ENCODE measurements around the gene ICAM5. TPM values are rescaled to one million over a fixed set of nuclear protein-coding genes. Genes with fewer than 3 reads are reported as not detected.
"Not testable (repeated sequence)": the region's sequence is repeated elsewhere in the genome, so short reads cannot be mapped to it uniquely, and the experiment has no call there.

ICAM5 gene
- total RNA-seq, 1 donor from 2014 or later: 8.3 TPM

DNA sequence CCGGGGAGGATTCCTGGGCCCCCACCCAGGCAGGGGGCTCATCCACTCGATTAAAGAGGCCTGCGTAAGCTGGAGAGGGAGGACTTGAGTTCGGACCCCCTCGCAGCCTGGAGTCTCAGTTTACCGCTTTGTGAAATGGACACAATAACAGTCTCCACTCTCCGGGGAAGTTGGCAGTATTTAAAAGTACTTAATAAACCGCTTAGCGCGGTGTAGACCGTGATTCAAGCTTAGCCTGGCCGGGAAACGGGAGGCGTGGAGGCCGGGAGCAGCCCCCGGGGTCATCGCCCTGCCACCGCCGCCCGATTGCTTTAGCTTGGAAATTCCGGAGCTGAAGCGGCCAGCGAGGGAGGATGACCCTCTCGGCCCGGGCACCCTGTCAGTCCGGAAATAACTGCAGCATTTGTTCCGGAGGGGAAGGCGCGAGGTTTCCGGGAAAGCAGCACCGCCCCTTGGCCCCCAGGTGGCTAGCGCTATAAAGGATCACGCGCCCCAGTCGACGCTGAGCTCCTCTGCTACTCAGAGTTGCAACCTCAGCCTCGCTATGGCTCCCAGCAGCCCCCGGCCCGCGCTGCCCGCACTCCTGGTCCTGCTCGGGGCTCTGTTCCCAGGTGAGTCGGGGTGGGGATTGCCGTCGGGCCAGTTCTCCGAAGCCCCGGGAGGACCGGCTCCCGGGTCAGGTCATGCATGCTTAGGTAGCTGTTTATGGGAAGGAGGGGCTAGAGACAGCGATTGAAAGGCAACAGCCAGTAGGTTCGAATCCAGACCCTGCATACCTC is 18.9 kb upstream of the ICAM5 start, which contains the start of gene ICAM1:
ICAM1 (plus strand) TSS at position 505 of the 779 bp plus-strand sequence; CDS start at position 545, 40 bp downstream.
- DNase-seq (ENCODE audit: low read depth): peak; percentile 33

DNA sequence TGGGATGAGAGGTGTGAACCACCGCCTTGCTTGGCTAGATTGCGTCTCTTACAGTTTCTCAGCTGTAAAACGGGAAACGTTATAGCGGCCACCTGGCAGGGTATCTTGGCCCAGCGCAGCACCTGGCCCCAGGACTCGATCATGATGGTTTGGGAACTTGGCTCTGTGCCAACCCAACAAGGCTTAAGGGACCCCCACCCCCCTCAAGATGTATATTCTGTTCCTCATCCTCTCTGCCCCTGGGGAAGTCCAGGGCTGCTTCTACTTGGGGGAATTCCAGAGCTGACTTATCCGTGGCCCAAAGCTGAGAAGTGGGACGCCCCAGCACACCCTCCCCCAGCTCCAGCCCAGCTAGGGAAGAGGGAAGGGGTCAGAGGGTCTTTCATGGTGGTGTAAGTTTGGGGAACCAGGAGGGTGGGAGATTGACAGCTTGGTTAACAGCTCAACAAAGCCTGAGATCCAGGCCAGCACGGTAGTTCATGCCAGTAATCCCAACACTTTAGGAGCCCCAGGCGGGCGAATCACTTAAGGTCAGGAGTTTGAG is 18.1 kb upstream of the ICAM5 start:
- no peak for DNase-seq (ENCODE audit: low read depth)

DNA sequence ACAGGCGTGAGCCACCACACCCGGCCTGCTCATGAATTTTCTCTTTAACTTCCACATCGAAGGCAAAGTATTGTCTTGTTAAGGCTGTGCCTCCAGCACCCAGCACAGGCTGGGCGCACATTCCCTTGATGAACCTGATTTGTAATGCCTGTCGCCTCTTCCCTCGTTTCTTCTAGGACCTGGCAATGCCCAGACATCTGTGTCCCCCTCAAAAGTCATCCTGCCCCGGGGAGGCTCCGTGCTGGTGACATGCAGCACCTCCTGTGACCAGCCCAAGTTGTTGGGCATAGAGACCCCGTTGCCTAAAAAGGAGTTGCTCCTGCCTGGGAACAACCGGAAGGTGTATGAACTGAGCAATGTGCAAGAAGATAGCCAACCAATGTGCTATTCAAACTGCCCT is 15.2 kb upstream of the ICAM5 start:
- no peak for DNase-seq (ENCODE audit: low read depth)

DNA sequence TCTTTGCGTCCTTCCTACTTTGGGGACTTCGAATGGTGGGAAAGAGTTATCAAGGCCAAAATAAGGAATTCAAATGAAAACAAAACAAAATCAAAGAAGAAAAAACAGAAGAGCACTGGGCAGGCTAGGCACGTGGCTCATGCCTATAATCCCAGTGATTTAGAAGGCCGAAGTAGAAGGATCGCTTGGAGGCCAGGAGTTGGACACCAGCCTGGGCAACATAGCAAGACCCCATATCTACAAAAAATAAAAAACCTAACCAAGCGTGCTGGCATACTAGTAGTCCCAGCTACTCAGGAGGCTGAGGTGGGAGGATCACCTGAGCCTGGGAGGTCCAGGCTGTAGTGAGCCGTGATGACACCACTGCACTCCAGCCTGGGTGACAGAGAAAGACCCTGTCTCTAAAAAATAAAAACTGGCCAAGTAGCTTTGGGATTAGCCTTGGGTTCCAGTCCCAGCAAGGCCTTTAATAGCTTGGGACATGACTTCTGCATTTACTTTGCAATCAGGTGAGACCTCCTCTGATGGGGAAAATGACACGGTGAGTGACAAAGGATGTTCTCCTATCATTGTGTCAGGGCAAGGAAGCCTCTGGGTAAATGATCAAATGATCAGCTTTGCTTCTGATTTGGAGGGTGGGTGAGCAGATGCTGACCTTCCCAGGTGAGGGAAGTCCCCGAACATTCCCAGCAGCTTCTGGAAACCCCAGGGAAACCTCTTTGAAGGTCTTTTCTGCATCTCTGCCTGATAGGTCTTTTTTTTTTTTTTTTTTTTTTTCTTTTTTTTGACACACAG is 11.8 kb upstream of the ICAM5 start:
- no peak for DNase-seq (ENCODE audit: low read depth)

DNA sequence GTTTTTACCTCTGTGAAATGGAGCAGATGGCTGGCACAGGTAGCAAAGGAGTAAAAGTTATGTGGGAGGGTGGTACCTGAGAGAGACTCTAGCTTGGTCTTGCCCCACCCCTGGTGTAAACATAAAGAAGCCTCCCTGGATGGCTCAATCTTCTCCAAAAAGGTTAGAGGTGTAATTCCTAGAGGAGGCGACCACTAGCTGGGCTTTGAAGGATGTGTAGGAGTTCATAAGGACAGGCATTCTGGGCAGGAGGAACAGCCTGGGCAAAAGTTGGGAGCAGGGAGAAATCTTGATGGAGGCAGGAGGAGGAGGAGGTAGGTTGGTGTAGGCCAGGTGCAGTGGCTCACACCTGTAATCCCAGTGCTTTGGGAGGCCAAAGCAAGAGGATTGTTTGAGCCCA is 10.8 kb upstream of the ICAM5 start:
- DNase-seq (ENCODE audit: low read depth): no peak

DNA sequence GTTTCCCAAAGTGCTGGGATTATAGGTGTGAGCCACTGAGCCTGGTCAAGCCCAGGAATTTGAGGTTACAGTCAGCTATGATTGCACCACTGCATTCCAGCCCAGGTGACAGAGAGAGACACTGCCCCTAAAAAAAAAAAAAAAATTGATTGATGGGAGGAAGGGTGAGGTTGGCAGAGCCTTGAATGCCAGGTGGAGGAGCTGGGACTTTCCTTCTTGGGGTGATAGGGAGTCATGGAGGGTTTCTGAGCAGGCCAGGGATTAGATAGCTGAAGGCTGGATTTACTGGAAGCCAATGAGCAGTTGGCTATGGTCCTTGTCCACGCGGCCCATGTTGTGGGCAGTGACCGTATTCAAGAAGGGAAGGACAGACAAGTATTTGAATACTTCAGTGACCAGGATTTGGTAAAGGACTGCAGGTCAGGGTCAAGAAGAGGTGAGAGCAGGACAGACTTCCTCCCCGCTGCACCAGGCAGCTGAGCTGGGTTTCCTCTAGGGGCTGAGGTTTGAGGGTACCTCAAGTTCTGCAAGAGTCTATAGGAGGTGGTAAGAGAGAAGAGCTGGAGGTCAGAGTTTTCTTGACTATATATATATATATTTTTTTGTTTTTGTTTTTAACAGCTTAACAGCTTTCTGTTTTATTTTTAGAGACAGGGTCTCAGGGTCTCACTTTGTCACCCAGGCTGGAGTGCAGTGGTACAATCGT is 9.9 kb upstream of the ICAM5 start:
- DNase-seq (ENCODE audit: low read depth): no peak

DNA sequence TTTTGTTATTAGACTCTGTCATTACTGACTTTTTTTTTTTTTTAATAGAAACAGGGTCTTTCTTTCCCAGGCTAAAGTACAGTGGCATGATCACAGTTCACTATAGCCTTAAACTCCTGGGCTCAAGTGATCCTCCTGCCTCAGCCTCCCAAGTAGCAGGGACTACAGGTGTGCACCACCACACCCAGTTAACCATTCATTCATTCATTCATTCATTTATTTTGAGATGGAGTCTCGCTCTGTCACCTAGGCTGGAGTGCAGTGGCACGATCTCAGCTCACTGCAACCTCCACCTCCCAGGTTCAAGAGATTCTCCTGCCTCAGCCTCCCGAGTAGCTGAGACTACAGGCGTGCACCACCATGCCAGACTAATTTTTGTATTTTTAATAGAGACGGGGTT is 7.7 kb upstream of the ICAM5 start:
- DNase-seq (ENCODE audit: low read depth): not testable (repeated sequence)

DNA sequence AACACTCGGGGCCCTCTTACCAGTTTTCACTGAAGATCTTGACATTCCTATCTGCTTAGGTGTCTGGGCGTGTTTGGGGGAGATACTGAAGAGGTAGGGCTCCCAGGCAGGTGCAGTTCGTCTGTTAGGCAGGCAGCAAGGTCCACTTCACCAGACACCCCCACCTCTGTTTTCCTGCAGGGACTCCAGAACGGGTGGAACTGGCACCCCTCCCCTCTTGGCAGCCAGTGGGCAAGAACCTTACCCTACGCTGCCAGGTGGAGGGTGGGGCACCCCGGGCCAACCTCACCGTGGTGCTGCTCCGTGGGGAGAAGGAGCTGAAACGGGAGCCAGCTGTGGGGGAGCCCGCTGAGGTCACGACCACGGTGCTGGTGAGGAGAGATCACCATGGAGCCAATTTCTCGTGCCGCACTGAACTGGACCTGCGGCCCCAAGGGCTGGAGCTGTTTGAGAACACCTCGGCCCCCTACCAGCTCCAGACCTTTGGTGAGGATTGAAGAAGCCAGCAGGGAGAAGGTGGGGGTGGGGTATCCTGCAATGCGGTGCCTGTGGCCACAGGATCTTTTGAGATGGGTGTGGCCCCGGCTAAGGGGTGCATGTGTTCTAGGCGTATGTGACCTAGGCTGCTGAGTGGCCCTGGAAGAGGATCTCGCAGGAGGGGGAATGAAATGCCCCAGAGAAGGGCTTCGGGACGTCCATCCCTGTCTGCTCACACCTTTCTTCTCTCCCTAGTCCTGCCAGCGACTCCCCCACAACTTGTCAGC is 6.3 kb upstream of the ICAM5 start:
- no peak for DNase-seq (ENCODE audit: low read depth)

DNA sequence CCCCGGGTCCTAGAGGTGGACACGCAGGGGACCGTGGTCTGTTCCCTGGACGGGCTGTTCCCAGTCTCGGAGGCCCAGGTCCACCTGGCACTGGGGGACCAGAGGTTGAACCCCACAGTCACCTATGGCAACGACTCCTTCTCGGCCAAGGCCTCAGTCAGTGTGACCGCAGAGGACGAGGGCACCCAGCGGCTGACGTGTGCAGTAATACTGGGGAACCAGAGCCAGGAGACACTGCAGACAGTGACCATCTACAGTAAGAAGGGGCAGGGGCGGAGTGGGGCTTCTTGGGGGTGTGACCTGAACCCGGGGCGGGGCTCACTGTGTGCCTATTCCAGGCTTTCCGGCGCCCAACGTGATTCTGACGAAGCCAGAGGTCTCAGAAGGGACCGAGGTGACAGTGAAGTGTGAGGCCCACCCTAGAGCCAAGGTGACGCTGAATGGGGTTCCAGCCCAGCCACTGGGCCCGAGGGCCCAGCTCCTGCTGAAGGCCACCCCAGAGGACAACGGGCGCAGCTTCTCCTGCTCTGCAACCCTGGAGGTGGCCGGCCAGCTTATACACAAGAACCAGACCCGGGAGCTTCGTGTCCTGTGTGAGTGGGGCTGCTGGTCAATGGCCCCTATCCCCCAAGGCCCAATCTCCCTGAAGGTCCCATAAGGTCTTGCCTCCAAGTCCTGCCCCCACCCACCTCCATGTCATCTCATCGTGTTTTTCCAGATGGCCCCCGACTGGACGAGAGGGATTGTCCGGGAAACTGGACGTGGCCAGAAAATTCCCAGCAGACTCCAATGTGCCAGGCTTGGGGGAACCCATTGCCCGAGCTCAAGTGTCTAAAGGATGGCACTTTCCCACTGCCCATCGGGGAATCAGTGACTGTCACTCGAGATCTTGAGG is 5.4 kb upstream of the ICAM5 start:
- DNase-seq (ENCODE audit: low read depth): no peak

DNA sequence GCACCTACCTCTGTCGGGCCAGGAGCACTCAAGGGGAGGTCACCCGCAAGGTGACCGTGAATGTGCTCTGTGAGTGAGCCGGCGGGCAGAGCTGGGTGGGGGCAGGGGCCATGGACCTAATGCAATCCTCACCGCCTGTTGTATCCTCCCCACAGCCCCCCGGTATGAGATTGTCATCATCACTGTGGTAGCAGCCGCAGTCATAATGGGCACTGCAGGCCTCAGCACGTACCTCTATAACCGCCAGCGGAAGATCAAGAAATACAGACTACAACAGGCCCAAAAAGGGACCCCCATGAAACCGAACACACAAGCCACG is 4.8 kb upstream of the ICAM5 start:
- DNase-seq (ENCODE audit: low read depth): no peak

DNA sequence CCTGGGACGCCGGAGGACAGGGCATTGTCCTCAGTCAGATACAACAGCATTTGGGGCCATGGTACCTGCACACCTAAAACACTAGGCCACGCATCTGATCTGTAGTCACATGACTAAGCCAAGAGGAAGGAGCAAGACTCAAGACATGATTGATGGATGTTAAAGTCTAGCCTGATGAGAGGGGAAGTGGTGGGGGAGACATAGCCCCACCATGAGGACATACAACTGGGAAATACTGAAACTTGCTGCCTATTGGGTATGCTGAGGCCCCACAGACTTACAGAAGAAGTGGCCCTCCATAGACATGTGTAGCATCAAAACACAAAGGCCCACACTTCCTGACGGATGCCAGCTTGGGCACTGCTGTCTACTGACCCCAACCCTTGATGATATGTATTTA is 4.4 kb upstream of the ICAM5 start:
- DNase-seq (ENCODE audit: low read depth): no peak

DNA sequence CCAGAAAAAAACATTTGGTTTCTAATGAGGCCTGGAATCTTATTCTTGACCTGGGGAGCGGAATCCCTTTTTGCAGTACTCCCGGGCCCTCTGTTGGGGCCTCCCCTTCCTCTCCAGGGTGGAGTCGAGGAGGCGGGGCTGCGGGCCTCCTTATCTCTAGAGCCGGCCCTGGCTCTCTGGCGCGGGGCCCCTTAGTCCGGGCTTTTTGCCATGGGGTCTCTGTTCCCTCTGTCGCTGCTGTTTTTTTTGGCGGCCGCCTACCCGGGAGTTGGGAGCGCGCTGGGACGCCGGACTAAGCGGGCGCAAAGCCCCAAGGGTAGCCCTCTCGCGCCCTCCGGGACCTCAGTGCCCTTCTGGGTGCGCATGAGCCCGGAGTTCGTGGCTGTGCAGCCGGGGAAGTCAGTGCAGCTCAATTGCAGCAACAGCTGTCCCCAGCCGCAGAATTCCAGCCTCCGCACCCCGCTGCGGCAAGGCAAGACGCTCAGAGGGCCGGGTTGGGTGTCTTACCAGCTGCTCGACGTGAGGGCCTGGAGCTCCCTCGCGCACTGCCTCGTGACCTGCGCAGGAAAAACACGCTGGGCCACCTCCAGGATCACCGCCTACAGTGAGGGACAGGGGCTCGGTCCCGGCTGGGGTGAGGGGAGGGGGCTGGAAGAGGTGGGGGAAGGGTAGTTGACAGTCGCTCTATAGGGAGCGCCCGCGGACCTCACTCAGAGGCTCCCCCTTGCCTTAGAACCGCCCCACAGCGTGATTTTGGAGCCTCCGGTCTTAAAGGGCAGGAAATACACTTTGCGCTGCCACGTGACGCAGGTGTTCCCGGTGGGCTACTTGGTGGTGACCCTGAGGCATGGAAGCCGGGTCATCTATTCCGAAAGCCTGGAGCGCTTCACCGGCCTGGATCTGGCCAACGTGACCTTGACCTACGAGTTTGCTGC is 2.7 kb upstream of the ICAM5 start, which contains the start of gene ICAM4:
ICAM4 (plus strand) TSS at position 153 of the 935 bp plus-strand sequence; CDS start at position 211, 58 bp downstream.
- peak; percentile 79 for DNase-seq (ENCODE audit: low read depth)

DNA sequence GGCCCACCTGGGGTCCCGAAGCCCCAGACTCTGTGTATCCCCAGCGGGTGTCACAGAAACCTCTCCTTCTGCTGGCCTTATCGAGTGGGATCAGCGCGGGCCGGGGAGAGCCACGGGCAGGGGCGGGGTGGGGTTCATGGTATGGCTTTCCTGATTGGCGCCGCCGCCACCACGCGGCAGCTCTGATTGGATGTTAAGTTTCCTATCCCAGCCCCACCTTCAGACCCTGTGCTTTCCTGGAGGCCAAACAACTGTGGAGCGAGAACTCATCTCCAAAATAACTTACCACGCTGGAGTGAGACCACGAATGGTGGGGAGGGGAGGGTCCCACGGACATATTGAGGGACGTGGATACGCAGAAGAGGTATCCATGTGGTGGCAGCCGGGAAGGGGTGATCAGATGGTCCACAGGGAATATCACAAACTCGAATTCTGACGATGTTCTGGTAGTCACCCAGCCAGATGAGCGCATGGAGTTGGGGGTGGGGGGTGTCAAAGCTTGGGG is 1.0 kb upstream of the ICAM5 start:
- DNase-seq (ENCODE audit: low read depth): no peak

DNA sequence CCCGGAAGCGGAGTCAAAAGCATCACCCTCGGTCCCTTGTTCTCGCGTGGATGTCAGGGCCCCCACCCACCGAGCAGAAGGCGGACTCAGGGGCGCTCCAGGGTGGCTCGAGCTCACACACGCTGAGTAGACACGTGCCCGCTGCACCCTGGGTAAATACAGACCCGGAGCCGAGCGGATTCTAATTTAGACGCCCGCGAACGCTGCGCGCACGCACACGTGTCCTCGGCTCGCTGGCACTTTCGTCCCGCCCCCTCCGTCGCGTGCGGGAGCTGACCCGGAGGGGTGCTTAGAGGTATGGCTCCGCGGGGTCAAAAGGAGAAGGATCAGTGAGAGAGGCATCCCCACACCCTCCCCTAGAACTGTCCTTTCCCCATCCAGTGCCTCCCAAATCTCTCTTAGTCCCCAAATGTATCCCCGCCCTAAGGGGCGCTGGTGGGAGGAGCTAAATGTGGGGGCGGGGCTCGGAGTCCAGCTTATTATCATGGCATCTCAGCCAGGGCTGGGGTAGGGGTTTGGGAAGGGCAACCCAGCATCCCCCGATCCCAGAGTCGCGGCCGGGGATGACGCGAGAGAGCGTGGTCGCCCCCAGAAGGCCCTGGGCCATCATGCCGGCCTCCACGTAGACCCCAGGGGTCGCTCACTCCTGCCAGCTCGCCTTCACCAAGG is 451 bp upstream of the ICAM5 start:
- DNase-seq (ENCODE audit: low read depth): no peak

DNA sequence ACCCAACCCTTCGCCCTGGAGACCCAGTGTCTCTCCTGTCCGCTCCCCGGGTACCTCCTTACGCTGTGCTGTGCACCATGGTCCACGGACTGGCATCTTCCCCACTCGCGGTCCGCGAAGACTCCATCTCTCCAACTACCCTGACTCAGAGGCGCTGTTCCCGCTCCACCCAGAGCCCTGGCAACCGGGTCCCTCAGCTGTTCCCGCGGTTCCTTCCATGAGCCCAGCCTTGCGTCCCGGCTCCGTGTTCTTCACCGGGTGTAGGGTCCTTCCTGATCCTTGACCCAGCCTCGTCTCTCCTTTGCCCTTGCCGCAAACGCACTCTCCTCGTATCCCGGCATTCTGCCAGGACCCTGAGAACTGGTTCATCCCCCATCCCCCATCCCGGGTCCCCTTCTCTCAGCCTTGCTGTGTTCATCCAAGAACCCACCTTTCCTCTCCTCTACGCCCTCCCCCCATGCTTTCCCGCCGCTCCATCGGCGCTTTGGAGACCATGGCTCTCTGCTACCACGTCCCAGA is 664 bp downstream of the ICAM5 start:
- DNase-seq (ENCODE audit: low read depth): peak; percentile 36

DNA sequence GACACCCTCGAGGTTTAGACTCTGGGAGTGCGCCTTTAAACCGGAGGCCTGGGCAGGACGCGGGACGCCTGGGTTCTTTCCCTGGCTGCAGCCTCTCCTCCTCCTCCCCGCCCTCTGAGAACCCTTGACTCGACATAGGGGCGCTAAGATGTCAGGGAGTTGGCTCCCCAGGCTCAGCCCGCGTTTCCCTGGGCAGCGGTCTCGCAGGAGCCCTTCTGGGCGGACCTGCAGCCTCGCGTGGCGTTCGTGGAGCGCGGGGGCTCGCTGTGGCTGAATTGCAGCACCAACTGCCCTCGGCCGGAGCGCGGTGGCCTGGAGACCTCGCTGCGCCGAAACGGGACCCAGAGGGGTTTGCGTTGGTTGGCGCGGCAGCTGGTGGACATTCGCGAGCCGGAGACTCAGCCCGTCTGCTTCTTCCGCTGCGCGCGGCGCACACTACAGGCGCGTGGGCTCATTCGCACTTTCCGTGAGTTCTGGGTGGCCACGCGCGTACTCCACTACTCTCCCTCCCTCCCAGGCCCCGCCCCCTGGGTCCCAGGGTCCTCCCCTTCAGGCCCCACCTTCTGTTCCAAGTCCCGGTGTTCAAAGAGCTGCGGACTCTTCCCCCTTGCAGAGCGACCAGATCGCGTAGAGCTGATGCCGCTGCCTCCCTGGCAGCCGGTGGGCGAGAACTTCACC is 1.3 kb downstream of the ICAM5 start:
- peak; percentile 69 for DNase-seq (ENCODE audit: low read depth)

DNA sequence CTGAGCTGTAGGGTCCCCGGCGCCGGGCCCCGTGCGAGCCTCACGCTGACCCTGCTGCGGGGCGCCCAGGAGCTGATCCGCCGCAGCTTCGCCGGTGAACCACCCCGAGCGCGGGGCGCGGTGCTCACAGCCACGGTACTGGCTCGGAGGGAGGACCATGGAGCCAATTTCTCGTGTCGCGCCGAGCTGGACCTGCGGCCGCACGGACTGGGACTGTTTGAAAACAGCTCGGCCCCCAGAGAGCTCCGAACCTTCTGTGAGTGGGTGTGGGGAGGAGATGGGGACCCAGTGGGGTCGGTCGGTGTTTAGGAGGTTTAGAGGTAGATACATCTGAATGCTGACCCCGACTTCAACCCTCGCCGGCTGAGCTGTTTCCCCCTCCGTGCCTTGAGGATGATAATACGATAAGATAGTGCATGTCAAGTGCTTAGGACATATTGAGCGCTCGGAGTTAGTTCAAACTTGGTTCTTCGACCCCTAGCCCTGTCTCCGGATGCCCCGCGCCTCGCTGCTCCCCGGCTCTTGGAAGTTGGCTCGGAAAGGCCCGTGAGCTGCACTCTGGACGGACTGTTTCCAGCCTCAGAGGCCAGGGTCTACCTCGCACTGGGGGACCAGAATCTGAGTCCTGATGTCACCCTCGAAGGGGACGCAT is 1.9 kb downstream of the ICAM5 start:
- DNase-seq (ENCODE audit: low read depth): no peak
